GM10248 (cell line): ENCODE measurements around the gene TXNL1.
A peak's percentile ranks its signal among the peaks of the same experiment; 100 is the strongest.

ENCODE experiments used
- CTCF ChIA-PET: fragments of 300-600 bp; sonication (Branson Sonifier 250); formaldehyde crosslinking; extraction: SDS; loops from one replicate; lab custom pipeline; 2021; ENCODE audit warnings: antibody characterized with exemption; lab: Yijun Ruan, JAX
- POLR2A ChIA-PET: fragments of 350-650 bp; sonication (Branson Sonifier 250); formaldehyde crosslinking; extraction: SDS; loops from one replicate; lab custom pipeline; 2020; ENCODE audit warnings: antibody characterized with exemption; lab: Yijun Ruan, JAX
- DNase-seq: peaks from one replicate; pipeline ENCODE4 v3.0.0; 2012; ENCODE audit errors: extremely low spot score
- TF ChIP-seq, protein P1 (sequence below): IDR thresholded peaks from 2 replicates; pipeline ENCODE4 v1.5.1; 2012; ENCODE audit warnings: mild to moderate bottlenecking, low read depth; ENCODE audit errors: extremely low read depth, missing control alignments, control extremely low read depth

Gene TXNL1

DNA sequence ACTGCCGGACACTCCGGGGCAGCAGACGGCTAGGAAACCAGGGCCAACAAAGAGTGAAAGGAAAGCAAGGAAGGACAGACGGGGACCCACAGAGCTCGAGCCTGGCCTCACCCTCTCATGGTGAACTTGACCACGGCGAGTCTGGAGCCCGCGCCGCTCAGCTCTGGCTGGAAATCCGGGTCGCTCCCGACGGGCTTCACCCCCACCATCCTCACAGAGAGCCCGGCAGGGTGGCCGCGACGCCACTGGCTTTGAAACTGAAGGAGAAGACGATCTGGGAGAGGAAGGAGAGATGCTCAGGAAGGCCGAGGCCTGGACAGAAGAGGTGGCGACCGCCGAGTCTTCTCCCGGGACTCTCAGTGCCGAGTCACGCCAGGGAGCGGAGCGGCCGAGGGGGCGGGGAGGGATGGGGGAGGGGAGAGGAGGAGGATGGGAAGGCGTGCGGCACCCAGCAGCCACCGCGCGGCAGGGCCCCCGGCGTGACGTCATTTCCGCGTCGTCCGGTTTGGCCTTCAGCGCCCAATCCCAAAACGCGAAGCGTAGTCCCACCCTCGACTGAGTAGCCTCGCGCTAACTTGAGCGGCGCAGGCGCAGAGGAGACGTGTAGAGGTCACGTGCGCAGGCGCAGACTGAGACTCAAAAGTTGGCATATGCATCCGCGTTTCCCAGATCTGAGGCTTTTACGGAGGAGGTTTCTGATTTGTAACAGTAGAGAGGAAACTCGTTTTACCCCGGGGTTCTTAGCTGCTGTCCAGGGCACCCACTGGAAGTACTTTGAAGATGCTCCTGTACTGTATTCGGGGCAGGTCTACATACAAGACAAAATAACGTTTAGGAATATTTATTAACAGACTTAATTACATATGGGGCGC lies at the start of gene TXNL1:
TXNL1 (minus strand) TSS at position 361 of the 872 bp plus-strand sequence; CDS start at position 209, 152 bp downstream.
- CTCF ChIA-PET = interaction anchor here (0.7 to 1.3 kb wide), 6 partner anchors 8 to 41 kb away, joined by 3 to 5 read pairs (median 3); partner anchors contain the start of gene WDR7
- TF ChIP-seq, protein P1, sequence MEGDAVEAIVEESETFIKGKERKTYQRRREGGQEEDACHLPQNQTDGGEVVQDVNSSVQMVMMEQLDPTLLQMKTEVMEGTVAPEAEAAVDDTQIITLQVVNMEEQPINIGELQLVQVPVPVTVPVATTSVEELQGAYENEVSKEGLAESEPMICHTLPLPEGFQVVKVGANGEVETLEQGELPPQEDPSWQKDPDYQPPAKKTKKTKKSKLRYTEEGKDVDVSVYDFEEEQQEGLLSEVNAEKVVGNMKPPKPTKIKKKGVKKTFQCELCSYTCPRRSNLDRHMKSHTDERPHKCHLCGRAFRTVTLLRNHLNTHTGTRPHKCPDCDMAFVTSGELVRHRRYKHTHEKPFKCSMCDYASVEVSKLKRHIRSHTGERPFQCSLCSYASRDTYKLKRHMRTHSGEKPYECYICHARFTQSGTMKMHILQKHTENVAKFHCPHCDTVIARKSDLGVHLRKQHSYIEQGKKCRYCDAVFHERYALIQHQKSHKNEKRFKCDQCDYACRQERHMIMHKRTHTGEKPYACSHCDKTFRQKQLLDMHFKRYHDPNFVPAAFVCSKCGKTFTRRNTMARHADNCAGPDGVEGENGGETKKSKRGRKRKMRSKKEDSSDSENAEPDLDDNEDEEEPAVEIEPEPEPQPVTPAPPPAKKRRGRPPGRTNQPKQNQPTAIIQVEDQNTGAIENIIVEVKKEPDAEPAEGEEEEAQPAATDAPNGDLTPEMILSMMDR = no peak
- POLR2A ChIA-PET = interaction anchor here (1.1 kb wide), 1 partner anchor 12 kb away, joined by 3 read pairs; the partner anchor contains the start of gene WDR7
- DNase-seq = peak; percentile 97

DNA sequence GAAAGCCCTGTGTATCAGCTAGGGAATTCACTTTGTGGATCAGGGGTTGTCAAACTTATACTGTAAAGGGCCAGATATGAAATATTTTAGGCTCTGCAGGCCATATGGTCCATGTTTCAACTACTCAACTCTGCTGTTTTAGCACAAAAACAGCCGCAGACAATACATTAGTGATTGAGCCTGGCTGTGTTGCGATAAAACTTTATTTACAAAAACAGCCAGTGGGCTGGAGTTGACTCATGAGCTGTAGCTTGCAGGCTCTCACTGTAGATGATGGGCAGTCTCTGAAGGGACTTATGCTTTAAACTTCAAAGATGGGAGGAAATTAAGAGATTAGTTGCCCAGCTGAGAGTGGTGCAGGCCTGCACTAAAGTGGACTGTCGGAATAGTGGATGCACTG lies 45.9 kb upstream of the TXNL1 start:
- TF ChIP-seq, protein P1 = no peak
- ChIA-PET CTCF (interaction anchor here (2.7 to 4.9 kb wide), 3 partner anchors 10 to 18 kb away, joined by 12 to 20 read pairs (median 13); no protein-coding TSS in a partner anchor), POLR2A (no interaction called here)
- no peak for DNase-seq

DNA sequence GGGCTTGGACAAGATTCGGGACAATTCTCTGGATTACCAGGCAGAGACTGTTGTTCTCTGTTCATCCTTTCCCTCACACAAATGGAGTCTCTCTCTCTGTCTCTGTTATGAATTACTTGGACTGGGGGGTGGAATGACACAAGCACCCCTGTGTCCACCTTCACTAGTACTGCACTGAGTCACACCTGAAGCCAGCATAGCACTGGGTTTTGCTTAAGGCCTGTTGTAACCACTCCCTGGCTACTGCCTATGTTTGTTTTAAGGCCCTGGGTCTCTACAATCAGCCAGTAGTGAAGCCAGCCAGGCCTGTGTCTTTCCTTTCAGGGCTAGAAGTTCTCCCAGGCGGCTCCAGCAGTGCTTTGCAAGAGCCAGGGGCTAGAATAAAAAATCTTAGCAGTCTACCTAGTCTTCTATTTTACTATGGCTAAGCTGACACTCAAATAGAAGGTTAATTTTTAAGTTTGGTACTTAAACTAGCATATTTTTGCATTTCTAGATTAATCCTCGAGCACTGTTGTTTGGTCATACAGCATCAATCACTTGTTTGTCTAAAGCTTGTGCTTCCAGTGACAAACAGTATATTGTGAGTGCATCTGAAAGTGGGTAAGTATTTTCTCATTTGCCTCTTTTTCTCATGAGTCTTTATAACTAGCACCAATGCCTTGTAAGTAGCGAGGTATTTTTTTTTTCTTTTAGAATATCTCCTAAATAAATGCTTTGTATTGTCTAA lies 40.6 kb upstream of the TXNL1 start:
- no peak for DNase-seq
- TF ChIP-seq, protein P1 = no peak
- POLR2A ChIA-PET = no interaction called here
- CTCF ChIA-PET = no interaction called here

DNA sequence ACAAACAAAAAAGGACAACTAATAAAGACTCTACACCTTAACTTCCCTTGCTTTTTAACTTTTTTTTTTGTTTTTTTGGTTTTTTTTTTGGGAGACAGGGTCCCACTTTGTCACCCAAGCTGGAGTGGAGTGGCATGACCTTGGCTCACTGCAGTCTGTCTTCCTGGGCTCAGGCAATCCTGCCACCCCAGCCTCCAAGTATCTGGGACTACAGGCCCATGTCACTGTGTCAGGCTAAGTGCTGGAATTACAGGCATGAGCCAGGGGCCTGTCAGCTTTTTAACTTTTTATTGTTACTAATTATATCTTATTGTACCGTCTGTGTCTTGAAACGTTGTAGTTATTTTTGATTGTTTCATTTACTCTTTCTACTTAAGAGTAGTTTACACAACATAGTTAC lies 38.2 kb upstream of the TXNL1 start:
- ChIA-PET CTCF (no interaction called here), POLR2A (no interaction called here)
- TF ChIP-seq, protein P1 = no peak
- DNase-seq = no peak

DNA sequence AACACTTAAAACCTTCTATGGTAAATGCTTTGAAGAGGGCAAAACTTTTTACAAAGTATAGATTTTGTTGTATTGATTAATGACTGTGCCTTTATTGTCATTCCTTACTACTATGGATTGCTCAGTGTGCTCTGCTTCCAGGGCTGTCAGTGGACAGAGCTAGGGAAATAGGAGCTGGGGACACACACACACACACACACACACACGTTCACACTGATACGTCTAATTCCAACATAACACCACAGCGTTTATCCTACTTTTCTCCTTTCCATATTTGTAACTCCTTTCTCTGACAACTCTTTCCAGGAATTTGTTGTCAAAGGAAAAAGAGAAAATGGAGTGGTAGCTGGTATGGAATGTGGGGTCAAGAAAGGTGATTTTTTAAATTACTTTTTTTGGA lies 34.6 kb upstream of the TXNL1 start:
- TF ChIP-seq, protein P1 = no peak
- ChIA-PET POLR2A (no interaction called here), CTCF (no interaction called here)
- DNase-seq = no peak

DNA sequence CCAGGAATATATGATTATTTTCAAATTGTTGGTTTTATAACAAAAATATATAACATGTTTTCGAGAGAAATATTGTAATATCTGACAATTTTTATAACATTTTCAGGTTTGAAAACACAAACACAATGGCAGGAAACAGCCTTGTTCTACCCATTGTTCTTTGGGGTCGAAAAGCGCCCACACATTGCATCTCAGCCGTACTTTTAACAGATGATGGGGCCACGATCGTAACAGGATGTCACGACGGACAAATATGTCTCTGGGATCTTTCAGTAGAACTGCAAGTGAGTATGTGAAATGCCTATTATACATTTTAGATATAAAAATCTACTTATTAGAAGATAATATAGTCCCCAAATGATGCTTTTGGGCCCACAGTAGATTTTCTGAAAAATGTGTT lies 34.0 kb upstream of the TXNL1 start:
- CTCF ChIA-PET = no interaction called here
- TF ChIP-seq, protein P1 = no peak
- DNase-seq = no peak
- POLR2A ChIA-PET = no interaction called here
